Measurements from ENCODE around the gene SRMS. TPM values are rescaled to one million over a fixed set of nuclear protein-coding genes. Genes with fewer than 3 reads are reported as not detected.

Gene SRMS
- polyA plus RNA-seq, 1 donor, result not detected

DNA sequence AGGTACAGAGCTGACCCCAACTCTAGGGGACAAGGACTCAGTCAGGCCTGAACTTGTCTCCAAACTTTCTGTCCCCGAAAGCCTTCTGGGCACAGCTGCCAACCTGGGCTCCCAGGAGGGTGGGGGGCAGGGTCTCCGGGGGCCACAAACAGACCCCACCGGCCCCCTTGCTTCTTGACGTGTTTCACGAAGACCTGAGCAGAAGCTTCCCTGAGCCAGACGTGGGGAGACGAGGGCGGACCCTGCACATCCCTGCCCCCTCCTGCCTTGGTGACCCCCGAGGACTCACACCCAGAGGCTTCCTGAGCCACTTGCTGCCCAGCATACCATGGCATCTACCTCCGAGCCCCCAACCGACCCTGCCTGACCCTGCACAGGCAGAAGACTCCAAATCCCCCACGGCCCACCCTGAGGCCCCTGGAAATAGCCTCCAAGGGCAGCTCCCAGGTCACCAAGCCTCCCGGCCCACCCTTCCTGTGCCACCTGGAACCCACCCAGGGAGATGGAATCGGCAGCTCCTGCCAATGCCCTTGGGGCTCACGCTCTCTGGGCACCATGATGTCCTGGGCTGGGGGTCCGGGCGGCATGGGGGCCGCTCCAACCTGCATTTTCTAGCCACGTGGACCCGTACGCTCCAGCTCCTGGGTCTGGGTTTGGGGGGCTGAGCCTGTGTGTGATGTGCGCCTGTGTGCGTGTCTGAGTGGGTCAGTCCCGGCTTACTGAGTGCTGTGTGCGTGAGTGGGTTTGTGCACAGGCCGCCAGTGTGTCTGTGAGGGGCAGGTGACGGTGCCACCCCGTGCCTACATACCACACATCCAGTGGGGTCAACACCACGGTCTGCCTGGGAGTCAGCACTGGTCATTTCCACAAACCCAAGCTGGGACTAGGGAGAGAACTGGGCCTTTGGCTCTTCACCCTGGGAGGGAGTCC lies 7.8 kb downstream of the SRMS start:
- no peak for DNase-seq (ENCODE audit: low read depth)

DNA sequence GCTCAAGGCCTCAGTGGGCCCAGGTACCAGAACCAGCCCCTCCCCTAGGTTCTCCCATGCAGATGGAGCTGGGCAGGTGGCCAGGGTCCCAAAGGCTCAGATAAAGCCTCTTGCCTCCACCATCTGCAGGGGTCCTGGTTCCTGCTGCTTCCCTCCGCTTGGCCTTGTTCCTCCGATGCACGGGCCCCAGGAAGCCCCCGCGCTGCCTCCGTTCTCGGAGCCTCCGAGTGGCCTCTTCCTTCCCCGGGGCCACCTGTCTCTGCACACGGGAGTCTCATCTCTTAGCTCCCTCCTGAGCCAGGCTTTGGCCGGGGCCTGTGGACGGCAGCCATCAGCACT lies 8.5 kb downstream of the SRMS start:
- DNase-seq (ENCODE audit: low read depth), result no peak

DNA sequence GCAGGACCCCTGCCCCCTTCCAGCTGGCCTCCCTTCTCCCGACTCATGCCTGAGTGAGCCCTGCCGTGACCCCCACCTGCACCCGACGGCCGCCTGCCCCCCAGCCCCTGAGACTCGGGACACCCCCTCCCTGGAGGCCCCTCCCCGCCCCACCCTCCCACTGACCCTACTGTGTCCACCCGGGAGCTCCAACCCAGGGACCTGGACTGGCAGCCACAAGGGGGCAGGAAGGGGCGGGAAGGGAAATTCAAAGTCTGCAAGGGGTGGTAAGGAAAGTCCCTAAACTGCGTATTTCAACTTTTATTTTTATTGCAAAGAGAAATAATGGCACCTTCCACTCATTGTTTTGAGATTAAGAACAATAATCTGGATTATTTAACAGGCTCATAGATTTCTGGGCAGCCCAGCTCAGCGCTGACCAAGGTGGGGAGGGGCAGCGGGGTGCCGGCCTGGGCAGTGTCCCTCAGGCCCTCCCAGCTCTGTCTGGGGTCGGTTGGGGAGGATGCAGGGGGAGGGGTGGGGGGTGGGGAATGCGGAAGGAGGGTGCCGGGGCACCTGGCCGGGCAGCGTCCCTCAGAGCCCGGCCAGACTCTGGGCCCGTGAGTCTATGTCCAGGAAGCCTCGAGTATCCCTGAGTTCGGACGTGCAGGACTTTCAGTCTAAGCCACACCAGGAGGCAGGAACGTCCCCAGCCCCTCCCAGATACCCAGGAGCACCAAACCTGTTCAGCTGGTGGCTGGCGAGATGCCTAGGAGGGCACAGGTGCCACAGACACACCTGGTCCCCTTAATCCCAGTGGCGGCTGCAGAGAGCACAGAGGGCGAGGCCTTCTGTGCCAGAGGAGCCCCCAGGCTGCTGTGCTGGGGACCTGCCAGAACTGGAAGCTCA lies 9.1 kb downstream of the SRMS start:
- no peak for DNase-seq (ENCODE audit: low read depth)

DNA sequence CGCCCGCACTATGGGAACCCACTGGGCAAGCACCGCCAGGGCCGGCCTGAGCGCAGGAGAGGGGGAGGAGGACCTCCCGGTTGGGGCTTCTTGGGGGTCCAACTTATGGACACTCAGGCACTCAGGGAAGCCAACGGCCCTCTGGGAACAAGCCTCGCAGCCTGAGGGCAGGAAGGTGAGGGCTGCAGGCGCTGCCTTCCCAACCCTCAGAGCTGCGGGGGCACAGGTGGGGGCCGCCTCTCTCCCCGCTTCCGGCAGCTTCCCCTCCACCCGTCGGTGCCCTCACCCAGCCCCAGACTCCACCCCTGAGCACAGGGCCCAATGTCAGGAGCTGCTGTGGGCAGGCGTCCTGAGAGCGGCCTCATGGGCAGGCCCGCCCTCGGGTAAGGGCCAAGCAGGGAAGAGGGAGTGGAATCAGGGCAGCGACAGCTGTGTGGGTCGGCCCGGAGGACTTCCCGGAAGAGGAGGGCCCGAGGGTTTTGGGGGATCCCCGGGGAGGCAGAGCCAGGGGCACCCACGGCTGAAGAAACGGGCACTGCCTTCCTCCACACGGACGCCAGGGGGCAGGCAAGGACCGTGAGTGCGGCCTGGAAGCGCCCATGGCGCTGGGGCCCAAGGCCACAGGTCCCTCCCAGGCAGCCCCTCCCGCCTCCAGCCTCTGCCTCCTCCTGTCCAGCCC lies 9.9 kb downstream of the SRMS start:
- peak; percentile 35 for DNase-seq (ENCODE audit: low read depth)

DNA sequence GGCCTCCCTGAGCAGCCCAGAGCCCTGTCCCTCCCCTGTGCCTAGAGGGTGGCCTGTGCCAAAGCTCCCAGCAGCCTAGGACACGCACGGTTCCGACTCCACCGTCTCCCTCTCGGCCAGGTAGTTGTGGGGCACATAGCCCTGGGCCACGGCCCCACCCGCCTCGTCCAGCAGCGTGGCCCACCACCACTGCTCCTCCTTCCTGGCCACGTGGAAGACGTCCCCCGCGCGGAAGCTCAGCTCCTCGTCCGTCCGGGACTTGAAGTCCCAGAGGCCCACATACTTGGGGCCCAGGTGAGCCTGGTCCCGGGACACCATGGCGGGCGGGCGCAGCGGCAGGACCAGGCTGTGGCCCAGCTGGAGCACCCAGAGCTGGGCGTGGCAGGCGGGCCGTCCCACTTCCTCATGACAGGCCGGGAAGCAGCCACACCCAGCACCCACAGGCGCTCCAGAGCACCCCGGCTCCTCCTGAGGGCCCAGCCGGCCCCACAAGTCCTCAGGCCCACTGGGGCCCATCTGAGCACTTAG lies 10.5 kb downstream of the SRMS start, which contains the start of gene PTK6:
TSS of gene PTK6 (minus strand) at position 380 of the 528 bp plus-strand sequence. CDS start at position 318, 62 bp downstream.
- no peak for DNase-seq (ENCODE audit: low read depth)

DNA sequence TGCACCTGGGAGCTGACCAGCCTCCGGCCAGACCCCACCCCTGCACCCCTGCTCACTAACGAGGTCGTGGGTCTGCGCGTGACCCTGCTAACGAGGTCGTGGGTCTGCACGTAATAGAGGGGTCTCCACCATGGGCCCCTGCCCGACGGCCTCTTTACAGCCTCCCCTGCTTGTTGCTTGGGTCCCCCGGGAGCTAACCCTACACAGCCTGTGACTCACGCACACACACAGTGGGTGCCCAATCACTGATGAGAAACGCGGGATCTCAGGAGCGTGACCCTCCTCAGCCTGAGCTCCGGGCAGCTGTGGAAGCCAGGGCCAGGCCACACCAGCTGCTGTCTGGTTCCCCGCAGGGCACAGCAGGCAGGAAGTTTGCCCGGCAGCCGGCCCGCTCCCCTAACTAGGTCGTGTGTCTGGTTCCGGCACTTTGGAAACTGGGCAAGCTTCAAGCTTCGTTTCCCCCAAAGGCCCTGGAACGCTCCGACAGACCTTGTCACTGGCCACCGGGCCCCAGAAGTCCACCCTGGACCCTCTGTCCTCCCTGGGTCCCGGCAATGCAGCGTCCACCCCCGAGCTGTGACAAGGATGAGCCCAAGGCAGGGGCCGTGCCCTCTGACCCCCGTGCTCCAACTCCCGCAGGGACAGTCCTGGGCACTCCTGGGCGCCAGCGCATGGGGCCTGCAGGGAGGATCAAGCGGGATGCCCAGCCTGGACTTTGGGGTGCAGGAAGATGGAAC lies 11.1 kb downstream of the SRMS start:
- DNase-seq (ENCODE audit: low read depth), result no peak

DNA sequence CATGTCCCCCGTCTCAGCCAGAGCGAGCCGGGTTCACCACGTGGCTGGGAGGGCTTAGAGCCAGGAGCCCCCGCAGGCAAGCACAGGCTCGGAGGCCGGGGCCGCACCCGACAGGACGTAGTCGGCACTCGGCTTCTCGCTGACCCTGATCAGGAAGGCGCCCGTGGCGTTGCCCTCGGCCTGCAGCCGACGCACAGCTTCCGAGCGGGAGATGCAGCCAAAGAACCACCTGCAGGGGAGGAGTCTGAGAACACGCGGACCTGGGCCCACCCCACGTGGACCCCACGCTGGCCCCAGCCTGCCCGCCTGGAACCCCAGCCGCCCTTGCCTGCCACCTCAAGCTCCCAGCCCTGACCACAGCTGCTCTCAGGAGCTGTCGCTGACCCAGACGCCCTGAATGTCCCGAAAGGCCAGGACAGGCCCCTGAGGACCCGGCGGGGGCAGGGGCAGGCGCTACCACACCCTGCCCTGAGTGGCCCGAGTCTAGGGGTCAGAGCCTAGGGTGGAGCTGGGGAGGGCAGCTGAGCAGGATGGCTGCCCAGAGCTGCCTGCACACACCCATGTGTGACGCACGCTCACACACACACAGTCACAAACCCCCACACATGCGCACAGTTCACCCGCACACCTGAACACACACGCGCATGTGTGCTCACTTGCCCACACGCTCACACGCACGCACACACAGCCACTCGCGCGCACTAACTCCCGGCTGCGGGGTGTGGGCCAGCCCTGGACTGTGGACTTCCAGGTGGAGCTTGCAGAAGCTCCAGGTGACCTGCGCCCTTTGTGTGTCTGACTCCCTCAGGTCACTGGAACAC lies 12.5 kb downstream of the SRMS start:
- DNase-seq (ENCODE audit: low read depth), result no peak

DNA sequence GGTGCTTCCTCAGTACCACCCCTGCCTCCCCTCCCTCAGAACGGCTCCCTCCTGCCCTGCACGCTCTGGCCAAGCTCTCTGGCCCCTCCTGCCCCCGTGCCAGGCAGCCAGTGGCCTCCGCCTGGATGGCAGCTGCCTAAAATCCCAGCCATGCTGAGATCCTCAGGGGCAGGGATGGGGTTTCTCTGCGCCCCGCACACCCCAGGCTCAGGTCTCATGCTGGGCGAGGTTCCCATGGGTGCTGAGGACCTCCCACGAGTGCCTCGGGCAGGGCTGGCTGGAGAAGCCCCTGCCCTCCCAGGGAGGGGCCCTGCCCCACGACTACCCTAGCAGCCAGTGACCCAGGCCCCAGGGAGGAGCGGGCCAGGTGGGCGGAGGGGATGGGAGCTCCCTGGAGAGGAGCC lies 13.1 kb downstream of the SRMS start:
- no peak for DNase-seq (ENCODE audit: low read depth)

DNA sequence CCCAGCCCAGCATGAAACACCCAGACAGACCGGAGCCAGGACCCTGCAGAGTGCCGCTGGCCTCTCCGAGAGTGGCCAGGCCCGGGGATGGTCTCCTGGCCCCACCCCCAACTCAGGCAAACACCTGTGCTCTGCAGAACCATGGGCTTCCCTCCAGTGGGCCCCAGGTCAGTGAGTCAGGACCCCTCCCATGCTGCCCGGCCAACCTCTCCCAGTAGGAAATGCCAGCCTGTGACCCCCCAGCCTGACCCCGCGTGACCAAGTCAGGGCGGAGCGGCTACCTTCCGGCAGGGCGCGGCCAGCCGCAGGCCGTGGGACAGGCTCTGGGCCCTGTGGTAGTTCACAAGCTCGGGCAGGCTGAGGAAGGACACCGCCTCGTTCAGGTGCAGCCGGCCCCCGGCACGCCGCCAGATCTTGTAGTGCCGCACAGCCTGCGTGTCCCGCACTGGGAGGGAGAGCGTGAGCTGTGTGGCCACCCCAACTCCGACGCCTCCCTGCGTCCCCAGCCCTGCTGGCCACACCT lies 13.6 kb downstream of the SRMS start:
- DNase-seq (ENCODE audit: low read depth), result no peak

DNA sequence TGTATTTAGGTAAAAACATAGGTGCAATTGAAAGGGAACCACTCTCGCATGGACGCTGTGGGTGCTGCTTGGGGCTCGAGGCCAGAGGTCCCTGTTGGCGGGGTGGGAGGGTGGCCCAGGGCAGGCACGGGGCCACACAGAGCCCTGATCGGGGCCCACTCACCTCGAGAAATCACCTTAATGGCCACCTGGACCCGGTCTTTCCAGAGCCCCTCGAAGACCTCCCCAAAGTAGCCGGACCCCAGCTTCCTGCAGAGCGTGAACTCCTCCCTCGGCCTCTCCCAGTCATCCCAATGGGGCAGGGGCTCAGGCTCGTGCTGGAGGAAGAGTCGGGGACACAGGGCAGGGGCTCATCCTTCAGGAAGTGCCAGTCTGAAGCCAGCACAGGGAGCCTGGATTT lies 14.2 kb downstream of the SRMS start:
- DNase-seq (ENCODE audit: low read depth), result no peak

DNA sequence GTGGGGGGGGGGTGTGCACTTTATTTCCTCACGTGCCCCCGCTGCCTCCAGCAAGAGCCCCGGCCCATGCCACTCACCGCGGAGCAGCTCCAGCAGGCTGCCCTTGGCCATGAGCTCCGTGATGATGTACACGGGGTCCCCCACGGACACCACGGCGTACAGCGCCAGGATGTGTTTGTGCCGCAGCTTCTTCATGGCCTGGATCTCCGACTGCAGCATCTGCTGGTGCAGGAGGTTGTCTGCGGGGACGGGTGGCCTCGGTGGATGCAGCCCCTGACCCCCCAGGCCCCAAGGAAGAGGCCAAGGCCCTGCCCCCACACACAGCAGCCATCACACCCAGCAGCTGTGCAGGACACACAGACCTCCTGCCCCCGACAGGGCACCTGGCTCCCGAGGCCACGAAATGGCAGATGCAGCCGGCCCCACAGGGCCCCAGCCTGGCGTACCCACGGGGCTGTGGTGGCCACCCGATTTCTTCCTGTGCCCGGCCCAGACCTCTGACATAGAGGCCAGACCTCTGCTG lies 15.0 kb downstream of the SRMS start:
- DNase-seq (ENCODE audit: low read depth), result no peak

DNA sequence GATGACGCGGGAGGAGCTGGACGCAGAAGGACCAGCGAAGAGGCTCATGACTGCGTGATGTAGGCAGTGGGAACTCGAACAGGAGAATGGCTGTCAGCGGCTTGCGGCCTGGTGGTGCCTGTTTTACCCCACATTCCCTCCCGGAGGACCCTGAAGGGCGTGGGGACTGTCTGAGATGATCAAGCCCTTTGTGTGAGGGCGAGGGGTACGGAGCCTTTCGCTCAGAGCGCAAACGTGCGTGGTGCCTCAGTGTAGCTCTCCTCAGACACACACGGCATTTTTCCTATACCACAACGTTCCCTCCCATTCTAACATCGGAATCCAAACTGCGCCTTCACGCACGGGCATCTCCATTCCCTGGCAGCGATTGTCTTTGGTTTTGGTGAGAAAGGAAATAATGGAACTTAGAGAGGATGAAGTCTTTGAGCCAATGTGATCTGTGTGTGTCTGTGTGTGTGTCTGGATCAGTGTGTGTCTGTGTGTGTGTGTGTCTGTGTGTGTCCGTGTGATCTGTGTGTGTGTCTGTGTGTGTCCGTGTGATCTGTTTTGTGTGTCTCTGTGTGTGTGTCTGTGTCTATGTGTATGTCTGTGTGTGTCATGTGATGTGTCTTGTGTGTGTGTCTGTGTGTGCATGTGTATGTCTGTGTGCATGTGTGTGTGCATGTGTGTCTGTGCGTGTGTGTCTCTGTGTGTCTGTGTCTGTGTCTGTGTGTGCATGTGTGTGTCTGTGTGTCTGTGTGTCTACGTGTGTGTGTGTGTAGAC lies 15.7 kb downstream of the SRMS start:
- DNase-seq (ENCODE audit: low read depth), result no peak

DNA sequence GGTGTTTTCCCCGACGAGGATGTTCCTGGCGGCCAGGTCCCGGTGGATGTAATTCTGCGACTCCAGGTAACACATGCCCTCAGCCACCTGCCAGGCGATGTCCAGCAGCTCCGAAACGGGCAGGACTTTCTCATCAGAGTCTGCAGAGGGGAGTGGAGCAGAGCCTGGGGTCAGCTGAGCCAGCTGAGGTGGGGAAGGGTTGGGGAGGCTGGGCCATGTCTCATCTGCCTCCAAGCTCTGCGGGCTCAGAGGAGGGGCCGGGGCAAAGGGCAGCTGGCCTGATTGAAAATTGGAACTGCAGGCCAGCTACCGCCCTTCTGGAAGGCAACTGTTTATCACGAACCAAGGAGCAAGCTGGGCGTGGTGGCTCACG lies 16.8 kb downstream of the SRMS start:
- no peak for DNase-seq (ENCODE audit: low read depth)

DNA sequence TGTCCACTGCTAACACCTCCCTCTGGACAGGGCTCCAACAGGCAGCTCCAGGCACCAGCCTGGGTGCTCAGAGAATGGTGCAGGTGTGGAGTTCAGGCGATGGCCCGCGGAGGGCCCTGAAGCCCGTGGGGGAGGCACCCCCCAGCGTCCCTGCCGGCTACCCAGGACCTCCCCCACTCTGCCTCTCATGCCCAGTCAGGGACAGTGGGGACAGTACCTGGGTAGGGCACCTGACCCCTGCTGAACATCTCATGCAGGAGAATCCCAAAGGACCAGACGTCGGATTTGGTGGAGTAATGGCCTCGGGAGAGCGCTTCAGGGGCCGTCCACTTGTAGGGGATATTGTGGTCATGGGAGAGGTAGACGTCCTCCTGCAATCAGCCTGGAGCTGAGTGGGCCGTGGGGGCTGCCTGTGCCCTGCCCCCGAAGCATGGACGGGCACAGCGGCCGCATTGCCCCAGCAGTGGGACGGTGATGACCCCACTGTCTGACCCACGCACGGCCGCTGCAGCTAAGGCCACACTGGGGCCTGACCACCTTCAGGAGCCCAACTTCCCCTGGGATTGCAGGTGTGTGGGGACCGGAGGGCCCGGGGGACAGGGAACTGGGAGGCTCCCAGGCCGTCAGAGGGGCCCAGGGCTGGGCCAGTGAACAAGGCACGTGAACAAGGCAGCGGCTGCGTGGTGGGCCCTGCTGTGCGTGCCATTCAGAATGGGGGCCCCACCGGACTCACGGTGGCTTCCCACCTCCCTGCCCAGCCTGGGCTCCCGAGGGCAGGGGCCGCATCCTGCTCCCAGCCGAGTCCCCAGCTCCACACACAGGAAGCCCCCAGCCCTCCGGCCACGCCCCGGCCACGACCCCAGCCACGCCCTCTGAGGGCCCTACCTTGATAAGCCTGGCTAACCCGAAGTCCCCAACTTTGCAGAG lies 17.4 kb downstream of the SRMS start:
- DNase-seq (ENCODE audit: low read depth), result no peak

DNA sequence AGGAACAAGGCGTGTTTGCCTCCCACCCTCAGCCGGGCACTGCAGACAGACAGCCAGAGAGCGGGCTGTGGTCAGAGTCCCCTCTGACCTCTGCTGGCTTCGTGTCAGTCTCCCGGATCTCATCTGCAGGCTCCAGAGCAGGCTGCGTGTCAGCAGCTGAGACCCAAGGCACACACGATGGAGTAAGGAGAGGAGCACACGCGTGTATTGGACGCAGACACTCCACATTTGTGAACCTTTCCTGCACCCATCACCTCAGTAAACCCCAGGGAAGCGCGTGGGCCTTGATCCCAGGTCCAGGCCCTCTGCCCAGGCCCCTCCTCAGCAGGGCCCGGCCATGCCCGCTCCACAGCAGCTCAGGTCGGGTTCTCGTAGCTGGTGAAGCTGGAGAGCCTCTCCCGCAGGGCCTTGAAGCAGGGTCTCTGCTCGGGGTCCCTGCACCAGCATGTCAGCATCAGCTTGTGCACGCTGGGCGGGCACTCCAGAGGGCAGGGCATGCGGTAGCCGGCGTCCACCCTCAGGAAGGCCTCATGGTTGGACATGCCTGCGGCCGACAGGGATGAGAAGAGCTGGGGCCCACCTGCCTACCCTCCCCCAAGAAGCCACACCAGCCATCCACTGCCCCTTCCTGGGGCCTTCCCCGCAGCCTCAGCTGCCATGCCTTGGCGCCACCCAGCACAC lies 18.2 kb downstream of the SRMS start:
- no peak for DNase-seq (ENCODE audit: low read depth)

DNA sequence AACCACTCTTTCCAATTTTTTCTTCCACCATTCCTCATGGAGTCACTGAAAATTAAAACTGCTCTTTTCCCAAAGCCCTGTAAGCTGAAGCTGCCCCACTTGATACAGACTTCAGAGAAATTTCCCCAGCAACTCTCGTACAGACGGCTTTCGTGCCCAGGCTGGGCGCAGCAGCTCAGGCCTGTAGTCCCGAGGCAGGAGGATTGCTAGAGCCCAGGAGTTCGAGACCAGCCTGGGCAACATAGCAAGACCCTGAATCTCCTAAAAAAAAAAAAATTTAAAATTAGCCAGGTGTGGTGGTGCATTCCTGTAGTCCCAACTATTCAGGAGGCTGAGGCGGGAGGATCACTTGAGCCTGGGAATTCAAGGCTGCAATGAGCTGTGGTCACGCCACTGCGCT lies 20.4 kb downstream of the SRMS start:
- no peak for DNase-seq (ENCODE audit: low read depth)

DNA sequence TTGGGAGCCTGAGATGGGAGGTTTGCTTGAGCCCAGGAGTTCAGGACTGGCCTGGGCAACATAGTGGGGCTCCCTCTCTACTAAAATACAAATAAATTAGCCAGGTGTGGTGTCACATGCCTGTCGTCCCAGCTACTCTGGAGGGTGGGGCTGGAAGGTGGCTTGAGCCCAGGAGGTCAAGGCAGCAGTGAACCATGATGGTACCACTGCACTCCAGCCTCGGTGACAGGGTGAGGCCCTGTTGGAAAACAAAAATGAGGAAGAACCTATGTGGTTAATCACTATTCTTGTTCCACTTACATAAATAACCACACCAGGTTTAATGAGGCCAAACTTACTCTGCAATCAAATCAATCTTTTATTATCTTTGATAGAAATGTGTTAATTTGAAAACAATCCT lies 21.6 kb downstream of the SRMS start:
- DNase-seq (ENCODE audit: low read depth), result no peak

Measured in forelimb muscle (tissue), 1 donor.